ENCODE results near the gene COG4. TPM values are rescaled to one million over a fixed set of nuclear protein-coding genes. Genes with fewer than 3 reads are reported as not detected.

COG4 gene
- polyA plus RNA-seq, 3 donors: 37.6 to 40.6 (median 40.1) TPM

GRCh38 chr16:70463235-70463634 is 60.1 kb downstream of the COG4 start:
- H3K36me3 ChIP-seq (replicated peaks in 1 of 2; ENCODE audit: control insufficient read depth in 1 of 2, insufficient read depth in 2 of 2, low read length in 2 of 2): peaks cover 18 to 27% of the 10 kb centered on the region in 2 donors

GRCh38 chr16:70460737-70461261 is 62.6 kb downstream of the COG4 start:
- DNase-seq: no peak
- Histone ChIP-seq H3K4me2 (replicated peaks; ENCODE audit: extremely low read depth, low read length, poor library complexity, severe bottlenecking) (no peak overlapping the region), H4K20me1 (ENCODE audit: insufficient read depth, low read length) (no peaks in the 10 kb centered on the region), H3K27me3 (ENCODE audit: control insufficient read depth in 2 of 2, insufficient read depth in 2 of 2, low read length in 2 of 2) (no peaks in the 10 kb centered on the region), H3K36me3 (replicated peaks in 1 of 2; ENCODE audit: control insufficient read depth in 1 of 2, insufficient read depth in 2 of 2, low read length in 2 of 2) (peaks cover 10 to 27% of the 10 kb centered on the region in 2 donors), H3K9me3 (replicated peaks in 1 of 2; ENCODE audit: control insufficient read depth in 1 of 2, insufficient read depth in 1 of 2, low read length in 2 of 2) (no peaks in the 10 kb centered on the region), H3K4me3 (replicated peaks in 1 of 3; ENCODE audit: low read depth in 2 of 3, low read length in 3 of 3) (no peak overlapping the region), H3K4me1 (ENCODE audit: control insufficient read depth in 1 of 2, insufficient read depth in 2 of 2, low read length in 2 of 2) (peaks cover 0 to 1% of the 10 kb centered on the region in 2 donors), H3K27ac (ENCODE audit: low read depth in 1 of 2, low read length in 2 of 2) (no peak overlapping the region), H3K79me2 (ENCODE audit: insufficient read depth, low read length) (no peaks in the 10 kb centered on the region), H3K9ac (ENCODE audit: insufficient read depth, low read length, poor library complexity, severe bottlenecking) (no peak overlapping the region), H2AFZ (ENCODE audit: insufficient read depth, low read depth, low read length, poor library complexity, severe bottlenecking) (no peak overlapping the region)
- H3K27ac Mint-ChIP-seq: no peak overlapping the region
- TF ChIP-seq CTCF (IDR thresholded peaks at IDR 0.05): no peak
- no peak overlapping the region for H3K4me3 Mint-ChIP-seq
- intact Hi-C loops (cut with micrococcal nuclease): no loop called here
- H3K27me3 Mint-ChIP-seq (ENCODE audit: low read depth in 3 of 3): peaks cover 0 to 2% (median 0%) of the 10 kb centered on the region in 3 donors
- H3K36me3 Mint-ChIP-seq: peaks cover 10 to 29% of the 10 kb centered on the region in 2 donors
- H3K9me3 Mint-ChIP-seq: peaks cover 0 to 4% (median 0%) of the 10 kb centered on the region in 7 donors
- H3K4me1 Mint-ChIP-seq: peaks cover 9% of the 10 kb centered on the region
- WGBS (ENCODE audit: insufficient coverage): 80% methylated on average over 8 of the region's 8 CpGs

More at GRCh38 chr16:70463235-70463634, 60.1 kb downstream of the COG4 start:
- no peak overlapping the region for H3K27ac ChIP-seq (ENCODE audit: low read depth in 1 of 2, low read length in 2 of 2)
- H3K9ac ChIP-seq (ENCODE audit: insufficient read depth, low read length, poor library complexity, severe bottlenecking): no peak overlapping the region
- H3K4me1 ChIP-seq (ENCODE audit: control insufficient read depth in 1 of 2, insufficient read depth in 2 of 2, low read length in 2 of 2): no peaks in the 10 kb centered on the region
- no peak overlapping the region for H3K4me3 Mint-ChIP-seq
- WGBS (ENCODE audit: insufficient coverage): 100% methylated on average over 1 of the region's 2 CpGs
- TF ChIP-seq CTCF (IDR thresholded peaks at IDR 0.05): no peak
- no peaks in the 10 kb centered on the region for H3K9me3 ChIP-seq (replicated peaks in 1 of 2; ENCODE audit: control insufficient read depth in 1 of 2, insufficient read depth in 1 of 2, low read length in 2 of 2)
- H3K4me1 Mint-ChIP-seq: no peaks in the 10 kb centered on the region
- no peaks in the 10 kb centered on the region for H4K20me1 ChIP-seq (ENCODE audit: insufficient read depth, low read length)
- H3K27me3 ChIP-seq (ENCODE audit: control insufficient read depth in 2 of 2, insufficient read depth in 2 of 2, low read length in 2 of 2): no peaks in the 10 kb centered on the region
- no peak overlapping the region for H3K4me2 ChIP-seq (replicated peaks; ENCODE audit: extremely low read depth, low read length, poor library complexity, severe bottlenecking)
- H3K79me2 ChIP-seq (ENCODE audit: insufficient read depth, low read length): no peaks in the 10 kb centered on the region
- no peak for DNase-seq
- H3K27me3 Mint-ChIP-seq (ENCODE audit: low read depth in 3 of 3): peaks cover 0 to 2% (median 0%) of the 10 kb centered on the region in 3 donors
- H2AFZ ChIP-seq (ENCODE audit: insufficient read depth, low read depth, low read length, poor library complexity, severe bottlenecking): no peak overlapping the region
- peaks cover 0 to 4% (median 0%) of the 10 kb centered on the region in 7 donors for H3K9me3 Mint-ChIP-seq
- intact Hi-C loops (cut with micrococcal nuclease): no loop called here
- peak overlapping the region in 1 of 7 donors; percentile 6 for H3K27ac Mint-ChIP-seq
- no peak overlapping the region for H3K4me3 ChIP-seq (replicated peaks in 1 of 3; ENCODE audit: low read depth in 2 of 3, low read length in 3 of 3)
- peaks cover 20 to 43% of the 10 kb centered on the region in 2 donors for H3K36me3 Mint-ChIP-seq
